Stimulated activated CD4-positive, alpha-beta T cell treated with anti-CD3 and anti-CD28 coated beads, Interleukin-4, amount 100 ng/mL, for 24 hours (primary cell): ENCODE measurements around the gene ENPP3.
"Not testable (repeated sequence)": the region's sequence is repeated elsewhere in the genome, so short reads cannot be mapped to it uniquely, and the experiment has no call there.

Source experiments
- DNase-seq: peaks from one replicate; pipeline ENCODE4 v3.0.0-alpha.2; 2020

ENPP3 gene

GRCh38 chr6:131739136-131739535 lies 102.0 kb downstream of the ENPP3 start:
- DNase-seq: no peak

GRCh38 chr6:131740161-131740560 lies 103.1 kb downstream of the ENPP3 start:
- DNase-seq: no peak

- DNase-seq: no peak
Observed at GRCh38 chr6:131741688-131742393, 104.7 kb downstream of the ENPP3 start.

- DNase-seq: no peak
Observed at GRCh38 chr6:131744432-131745287, 107.6 kb downstream of the ENPP3 start.

GRCh38 chr6:131745476-131745875 lies 108.4 kb downstream of the ENPP3 start:
- no peak for DNase-seq

GRCh38 chr6:131747821-131748353 lies 110.8 kb downstream of the ENPP3 start:
- no peak for DNase-seq

- DNase-seq: no peak
Observed at GRCh38 chr6:131749023-131749422, 111.9 kb downstream of the ENPP3 start.

GRCh38 chr6:131751012-131751715 lies 114.1 kb downstream of the ENPP3 start:
- DNase-seq: not testable (repeated sequence)

GRCh38 chr6:131754088-131754487 lies 117.0 kb downstream of the ENPP3 start:
- DNase-seq: no peak

GRCh38 chr6:131754715-131755567 lies 117.8 kb downstream of the ENPP3 start:
- DNase-seq: no peak

GRCh38 chr6:131755597-131755996 lies 118.5 kb downstream of the ENPP3 start:
- no peak for DNase-seq

- DNase-seq: no peak
Observed at GRCh38 chr6:131756039-131756438, 118.9 kb downstream of the ENPP3 start.

GRCh38 chr6:131758920-131759319 lies 121.8 kb downstream of the ENPP3 start:
- no peak for DNase-seq

- no peak for DNase-seq
Observed at GRCh38 chr6:131761060-131761761, 124.1 kb downstream of the ENPP3 start.

GRCh38 chr6:131761762-131762067 lies 124.6 kb downstream of the ENPP3 start:
- DNase-seq: no peak

- DNase-seq: no peak
Observed at GRCh38 chr6:131762984-131763383, 125.9 kb downstream of the ENPP3 start.

GRCh38 chr6:131763749-131764148 lies 126.6 kb downstream of the ENPP3 start:
- DNase-seq: no peak

GRCh38 chr6:131764350-131764749 lies 127.2 kb downstream of the ENPP3 start:
- no peak for DNase-seq

GRCh38 chr6:131765081-131765803 lies 128.1 kb downstream of the ENPP3 start:
- DNase-seq: no peak

GRCh38 chr6:131765804-131766135 lies 128.7 kb downstream of the ENPP3 start:
- DNase-seq: no peak

- DNase-seq: no peak
Observed at GRCh38 chr6:131766631-131767030, 129.5 kb downstream of the ENPP3 start.
